HCT116 (cell line): ENCODE data around the gene PHF2.

Experiments
- EZH2 ChIP-seq: fragments of 200-600 bp; sonication (generic); IDR thresholded peaks from 2 replicates; pipeline ENCODE4 v1.6.1; 2017; ENCODE audit warnings: antibody characterized with exemption, mixed run types
- EZH2phosphoT487 ChIP-seq: fragments of 200-600 bp; IDR thresholded peaks from 2 replicates; pipeline ENCODE4 v1.6.1; 2018; ENCODE audit warnings: antibody characterized with exemption, borderline replicate concordance
- POLR2A ChIP-seq: IDR thresholded peaks from 2 replicates; pipeline ENCODE4 v1.7.0; 2011; ENCODE audit warnings: borderline replicate concordance; ENCODE audit not compliant: insufficient read depth, insufficient read length; ENCODE audit errors: extremely low read depth
- POLR2AphosphoS5 ChIP-seq: IDR thresholded peaks from 2 replicates; pipeline ENCODE4 v1.6.1; 2011; ENCODE audit warnings: mild to moderate bottlenecking, low read depth, low read length, moderate library complexity
- RAD21 ChIP-seq: IDR thresholded peaks from 2 replicates; pipeline ENCODE4 v1.6.1; 2012; ENCODE audit warnings: low read depth, mild to moderate bottlenecking
- TF ChIP-seq, protein P1 (sequence below): IDR thresholded peaks from 2 replicates; pipeline ENCODE4 v1.6.1; 2012
- TF ChIP-seq, protein P2 (sequence below), 3 experiments: fragments of 200-600 bp in 1 of 3; sonication (generic) in 1 of 3; IDR thresholded peaks in 2 of 3; conservative IDR thresholded peaks in 1 of 3; 2 replicates each; pipeline ENCODE4 v1.5.1; 2012 to 2017; ENCODE audit warnings: low read depth in 2 of 3, low read length in 2 of 3, antibody characterized with exemption in 1 of 3, borderline replicate concordance in 1 of 3, control low read depth in 1 of 3, mild to moderate bottlenecking in 1 of 3, mixed read lengths in 1 of 3, mixed run types in 1 of 3, moderate library complexity in 1 of 3; ENCODE audit not compliant: insufficient read depth in 1 of 3
- TF ChIP-seq, protein P3 (sequence below): IDR thresholded peaks from 2 replicates; pipeline ENCODE4 v1.6.1; 2012

DNA sequence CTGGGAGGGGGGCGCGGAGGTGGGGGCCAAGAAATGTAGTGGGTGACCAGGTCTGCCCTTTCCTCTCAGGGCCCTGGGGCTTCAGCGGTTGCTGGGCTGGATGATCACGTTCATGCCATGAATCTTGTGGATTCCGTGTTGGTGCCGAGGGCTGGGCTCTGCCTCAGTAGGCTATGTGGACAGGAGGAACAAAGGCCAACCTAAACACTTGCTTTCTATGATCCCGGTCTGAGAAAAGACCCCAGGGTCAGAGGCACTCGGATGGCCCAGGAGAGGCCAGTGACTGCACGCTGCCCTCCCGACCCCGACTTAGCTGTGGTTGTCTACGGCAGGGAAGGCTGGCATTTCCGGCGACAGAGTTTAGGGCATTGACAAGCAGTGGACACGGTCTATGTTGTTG is 26.6 kb downstream of the PHF2 start:
- TF ChIP-seq, protein P1, sequence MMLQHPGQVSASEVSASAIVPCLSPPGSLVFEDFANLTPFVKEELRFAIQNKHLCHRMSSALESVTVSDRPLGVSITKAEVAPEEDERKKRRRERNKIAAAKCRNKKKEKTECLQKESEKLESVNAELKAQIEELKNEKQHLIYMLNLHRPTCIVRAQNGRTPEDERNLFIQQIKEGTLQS, result no peak
- TF ChIP-seq, protein P2, sequence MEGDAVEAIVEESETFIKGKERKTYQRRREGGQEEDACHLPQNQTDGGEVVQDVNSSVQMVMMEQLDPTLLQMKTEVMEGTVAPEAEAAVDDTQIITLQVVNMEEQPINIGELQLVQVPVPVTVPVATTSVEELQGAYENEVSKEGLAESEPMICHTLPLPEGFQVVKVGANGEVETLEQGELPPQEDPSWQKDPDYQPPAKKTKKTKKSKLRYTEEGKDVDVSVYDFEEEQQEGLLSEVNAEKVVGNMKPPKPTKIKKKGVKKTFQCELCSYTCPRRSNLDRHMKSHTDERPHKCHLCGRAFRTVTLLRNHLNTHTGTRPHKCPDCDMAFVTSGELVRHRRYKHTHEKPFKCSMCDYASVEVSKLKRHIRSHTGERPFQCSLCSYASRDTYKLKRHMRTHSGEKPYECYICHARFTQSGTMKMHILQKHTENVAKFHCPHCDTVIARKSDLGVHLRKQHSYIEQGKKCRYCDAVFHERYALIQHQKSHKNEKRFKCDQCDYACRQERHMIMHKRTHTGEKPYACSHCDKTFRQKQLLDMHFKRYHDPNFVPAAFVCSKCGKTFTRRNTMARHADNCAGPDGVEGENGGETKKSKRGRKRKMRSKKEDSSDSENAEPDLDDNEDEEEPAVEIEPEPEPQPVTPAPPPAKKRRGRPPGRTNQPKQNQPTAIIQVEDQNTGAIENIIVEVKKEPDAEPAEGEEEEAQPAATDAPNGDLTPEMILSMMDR (IDR thresholded peaks at IDR 0.05 in 2 of 3, conservative IDR thresholded peaks at IDR 0.05 in 1 of 3; ENCODE audit: borderline replicate concordance in 1 of 3, insufficient read depth in 1 of 3, low read depth in 2 of 3, low read length in 2 of 3), result no peak
- no peak for TF ChIP-seq POLR2AphosphoS5
- no peak for TF ChIP-seq POLR2A
- TF ChIP-seq EZH2, result no peak
- no peak for TF ChIP-seq RAD21
- no peak for TF ChIP-seq EZH2phosphoT487
- TF ChIP-seq, protein P3, sequence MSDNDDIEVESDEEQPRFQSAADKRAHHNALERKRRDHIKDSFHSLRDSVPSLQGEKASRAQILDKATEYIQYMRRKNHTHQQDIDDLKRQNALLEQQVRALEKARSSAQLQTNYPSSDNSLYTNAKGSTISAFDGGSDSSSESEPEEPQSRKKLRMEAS, result no peak
